GM12801 (cell line): ENCODE data around the gene NAT9.

ENCODE experiments used
- TF ChIP-seq, protein P1 (sequence below): IDR thresholded peaks from one replicate; pipeline ENCODE4 v1.5.1; 2011; ENCODE audit warnings: control low read depth; ENCODE audit not compliant: insufficient read length; ENCODE audit errors: extremely low read depth

NAT9 gene, protein sequence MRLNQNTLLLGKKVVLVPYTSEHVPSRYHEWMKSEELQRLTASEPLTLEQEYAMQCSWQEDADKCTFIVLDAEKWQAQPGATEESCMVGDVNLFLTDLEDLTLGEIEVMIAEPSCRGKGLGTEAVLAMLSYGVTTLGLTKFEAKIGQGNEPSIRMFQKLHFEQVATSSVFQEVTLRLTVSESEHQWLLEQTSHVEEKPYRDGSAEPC

DNA sequence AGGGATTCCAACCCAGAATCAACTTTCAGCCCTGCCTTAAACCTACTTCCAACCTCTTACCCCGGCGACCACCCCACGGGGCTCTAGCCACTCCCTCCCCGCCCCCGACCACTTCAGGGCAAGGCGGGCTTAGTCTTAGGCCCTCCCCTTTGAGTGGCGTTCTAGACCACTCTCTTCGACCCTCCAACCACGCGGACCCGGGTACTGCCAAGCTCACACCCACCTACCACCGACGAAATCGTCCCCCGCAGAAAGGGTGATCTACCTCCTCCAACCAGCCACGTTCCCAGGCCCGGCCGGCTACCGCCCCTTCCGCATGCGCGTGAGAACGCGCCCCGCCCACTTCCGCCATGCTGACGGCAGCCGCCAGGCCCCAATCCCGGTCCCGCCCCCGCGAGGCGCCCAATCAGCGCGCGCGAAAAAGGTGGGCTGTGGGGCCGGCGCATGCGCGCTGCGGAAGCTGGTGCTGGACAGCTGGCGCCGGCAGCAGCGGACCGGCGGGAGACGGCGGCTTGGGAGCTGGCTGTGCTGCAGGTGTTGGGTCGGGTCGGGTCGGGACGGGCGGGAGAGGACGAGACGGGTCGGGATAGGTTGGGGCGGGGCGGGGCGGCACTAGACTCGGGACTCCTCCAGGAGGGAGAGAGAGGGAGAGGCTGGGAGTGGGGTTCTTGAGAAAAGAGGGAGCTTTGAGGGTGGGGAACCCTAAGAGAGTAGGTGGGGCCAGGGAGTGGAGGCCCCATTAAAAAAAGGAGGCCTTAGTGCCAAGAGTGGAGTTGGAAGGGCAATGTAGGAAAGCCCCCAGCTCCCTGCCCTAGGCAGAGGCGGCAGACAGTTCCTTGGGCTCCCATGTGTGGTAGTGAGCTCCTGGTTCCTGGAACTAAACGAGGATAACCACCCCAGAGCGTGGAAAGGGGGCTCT is at the start of gene NAT9:
Gene NAT9 (minus strand): TSS at position 302 of the 919 bp plus-strand sequence. CDS start 647 bp downstream, outside the sequence.
- TF ChIP-seq, protein P1, sequence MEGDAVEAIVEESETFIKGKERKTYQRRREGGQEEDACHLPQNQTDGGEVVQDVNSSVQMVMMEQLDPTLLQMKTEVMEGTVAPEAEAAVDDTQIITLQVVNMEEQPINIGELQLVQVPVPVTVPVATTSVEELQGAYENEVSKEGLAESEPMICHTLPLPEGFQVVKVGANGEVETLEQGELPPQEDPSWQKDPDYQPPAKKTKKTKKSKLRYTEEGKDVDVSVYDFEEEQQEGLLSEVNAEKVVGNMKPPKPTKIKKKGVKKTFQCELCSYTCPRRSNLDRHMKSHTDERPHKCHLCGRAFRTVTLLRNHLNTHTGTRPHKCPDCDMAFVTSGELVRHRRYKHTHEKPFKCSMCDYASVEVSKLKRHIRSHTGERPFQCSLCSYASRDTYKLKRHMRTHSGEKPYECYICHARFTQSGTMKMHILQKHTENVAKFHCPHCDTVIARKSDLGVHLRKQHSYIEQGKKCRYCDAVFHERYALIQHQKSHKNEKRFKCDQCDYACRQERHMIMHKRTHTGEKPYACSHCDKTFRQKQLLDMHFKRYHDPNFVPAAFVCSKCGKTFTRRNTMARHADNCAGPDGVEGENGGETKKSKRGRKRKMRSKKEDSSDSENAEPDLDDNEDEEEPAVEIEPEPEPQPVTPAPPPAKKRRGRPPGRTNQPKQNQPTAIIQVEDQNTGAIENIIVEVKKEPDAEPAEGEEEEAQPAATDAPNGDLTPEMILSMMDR: no peak

DNA sequence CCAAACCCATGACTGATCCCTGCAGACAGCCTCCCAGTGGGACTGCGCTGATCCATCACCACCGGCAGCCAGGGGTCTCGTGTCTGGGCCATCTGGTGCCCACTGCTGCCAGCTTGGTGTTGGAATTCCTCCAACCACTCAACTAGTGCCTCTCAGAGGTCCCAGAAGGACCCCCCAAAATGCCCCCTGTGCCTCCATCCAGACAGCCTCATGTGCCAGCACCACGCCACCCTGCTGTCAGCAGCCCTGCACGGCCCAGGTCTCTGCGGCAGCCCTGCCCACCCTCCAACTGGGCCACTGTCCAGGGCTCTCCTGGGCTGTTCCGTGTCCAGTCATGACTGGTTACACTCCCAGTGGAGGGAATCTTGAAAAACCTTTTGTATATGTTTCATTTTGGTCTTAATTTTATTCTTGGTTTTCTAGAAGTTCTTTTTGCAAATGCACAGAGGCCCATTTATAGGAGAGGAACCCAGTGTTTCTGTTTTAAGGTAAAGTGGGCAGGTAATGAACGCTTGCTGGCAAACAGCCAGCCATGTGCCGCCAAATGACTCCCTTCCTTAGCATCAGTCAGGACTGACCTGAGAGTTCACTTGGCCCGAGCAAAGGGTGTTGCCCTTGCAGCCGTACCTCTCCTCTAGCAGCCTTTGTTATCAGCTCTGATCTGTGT is 48.9 kb upstream of the NAT9 start:
- TF ChIP-seq, protein P1: no peak

DNA sequence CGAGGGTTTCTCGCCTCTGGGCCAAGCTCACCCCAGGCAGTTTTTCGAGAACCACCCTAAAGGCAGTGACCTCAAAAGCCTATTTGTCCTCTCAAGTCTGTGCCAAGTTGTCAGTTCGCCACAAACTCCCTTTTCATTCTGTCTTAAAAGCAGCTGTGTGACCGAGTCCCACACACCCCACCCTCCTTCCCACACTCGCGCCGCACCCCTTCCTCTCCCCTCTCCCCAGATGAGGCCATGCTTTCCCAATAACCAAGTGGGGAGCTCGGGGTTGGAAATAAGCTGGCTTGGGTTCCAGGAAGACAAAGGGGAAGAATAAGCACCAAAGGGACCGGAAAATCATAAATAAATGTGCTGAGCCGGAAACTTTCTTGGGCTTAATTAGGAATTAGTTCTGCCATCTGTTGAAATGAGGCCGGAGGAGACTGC is 46.8 kb upstream of the NAT9 start:
- TF ChIP-seq, protein P1: no peak

DNA sequence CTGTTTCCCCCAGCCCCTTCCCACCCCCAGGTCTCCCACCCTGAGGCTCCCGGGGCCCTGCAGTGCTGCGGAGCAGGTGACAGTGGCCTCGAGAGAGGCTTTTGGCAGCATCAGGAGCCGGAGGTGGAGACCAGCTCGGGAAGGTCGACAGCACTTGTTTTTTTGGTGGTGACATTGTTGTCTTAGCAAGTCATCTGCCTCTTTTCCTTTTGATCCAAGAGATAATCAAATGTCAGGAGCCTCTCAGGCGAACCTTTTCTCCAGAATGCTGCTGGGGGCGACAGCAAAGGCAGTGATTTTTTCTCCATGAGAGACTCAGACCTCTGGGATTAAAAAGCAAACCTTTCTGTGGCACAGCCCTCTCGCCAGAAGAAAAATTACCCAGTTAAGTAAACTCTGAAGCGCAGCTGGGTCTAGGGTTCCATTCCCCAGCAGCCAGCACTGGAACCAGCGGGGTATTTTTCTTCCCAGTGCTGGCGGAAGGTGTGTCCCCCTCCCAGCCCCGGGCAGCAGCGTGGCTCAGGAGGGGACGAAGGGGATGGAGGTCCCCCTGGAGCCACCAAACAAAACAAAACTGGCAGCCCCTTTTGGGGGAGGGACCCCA is 46.3 kb upstream of the NAT9 start:
- TF ChIP-seq, protein P1: no peak

- TF ChIP-seq, protein P1: no peak
These were observed 45.6 kb upstream of the NAT9 start for GRCh38 chr17:74821655-74822334.

DNA sequence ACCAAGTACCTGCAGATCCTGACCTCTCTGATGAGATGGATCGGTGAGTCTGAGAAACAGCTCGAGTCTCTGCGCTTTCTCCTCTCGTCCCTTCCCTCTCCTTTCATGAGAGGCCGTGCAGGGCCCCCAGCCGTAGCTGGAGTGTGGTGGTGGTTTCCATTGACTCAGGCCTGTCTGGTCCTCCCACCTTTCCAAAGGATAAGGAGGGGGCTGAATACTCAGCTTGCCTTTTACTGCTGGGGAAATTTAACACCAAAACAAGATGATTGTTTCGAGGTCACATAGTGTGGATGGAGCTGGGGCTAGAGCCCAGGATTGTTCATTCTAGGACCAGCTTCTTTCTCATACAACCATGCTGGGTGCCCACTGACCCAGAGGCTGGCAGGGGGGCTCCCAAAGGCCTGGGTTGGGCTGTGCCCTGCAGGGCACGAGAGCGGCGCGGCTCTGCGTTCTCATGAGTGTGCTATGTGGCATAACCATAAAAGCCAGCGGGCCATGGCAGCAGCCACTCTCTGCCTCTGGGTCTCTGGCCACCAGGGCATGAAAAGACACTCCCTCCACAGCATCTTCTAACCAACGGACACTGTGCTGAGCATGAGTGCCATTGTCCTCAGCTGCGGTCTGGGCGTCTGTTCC is 43.8 kb upstream of the NAT9 start:
- TF ChIP-seq, protein P1: no peak
